H1 (cell line): ENCODE data around the gene BNC2. TPM values are rescaled to one million over a fixed set of nuclear protein-coding genes. Genes with fewer than 3 reads are reported as not detected.

ENCODE experiments used
- TCF12 ChIP-seq: IDR thresholded peaks from 2 replicates; pipeline ENCODE4 v1.6.1; 2011; ENCODE audit warnings: low read depth, mild to moderate bottlenecking, low read length
- polyA plus RNA-seq, 7 experiments: library from polyadenylated mRNA; depleted of rRNA in 3 of 7; stranded (reverse) in 5 of 7; unstranded in 2 of 7; fragments of >200 nt in 5 of 7; fragments of 200-250 nt in 2 of 7; gene quantifications; 1 replicate in 5 of 7; 2 replicates in 1 of 7; 4 replicates in 1 of 7; pipeline versions ENCODE4 v1.2.1 to v1.2.3, GENCODE V29; 2011 to 2013; ENCODE audit warnings: missing spikeins in 2 of 7, mixed read lengths in 2 of 7
- total RNA-seq: library from RNA; stranded (reverse); fragmentation: NEBNext Ultra II Directional; extraction: Animal tissue kit (Norgen Biotek cat#: 25700); gene quantifications from 2 replicates; pipeline ENCODE4 v1.2.1, GENCODE V29; 2021
- TF ChIP-seq, protein P1 (sequence below): fragments of 300-600 bp; sonication (generic); IDR thresholded peaks from 2 replicates; pipeline ENCODE4 v1.7.1; 2012; ENCODE audit warnings: low read length, moderate library complexity, mild to moderate bottlenecking, inconsistent platforms; ENCODE audit not compliant: insufficient replicate concordance
- TF ChIP-seq, protein P2 (sequence below), 3 experiments: IDR thresholded peaks; 1 replicate in 2 of 3; 2 replicates in 1 of 3; pipeline versions ENCODE4 v1.5.1 to v1.6.1; 2011; ENCODE audit warnings: low read length in 3 of 3, mild to moderate bottlenecking in 3 of 3, inconsistent platforms in 2 of 3, low read depth in 1 of 3, moderate library complexity in 1 of 3; ENCODE audit not compliant: insufficient read depth in 1 of 3; ENCODE audit errors: control extremely low read depth in 1 of 3
- TF ChIP-seq, protein P3 (sequence below): IDR thresholded peaks from 2 replicates; pipeline ENCODE4 v1.6.1; 2012; ENCODE audit warnings: low read length, inconsistent platforms

Gene BNC2
- total and polyA plus RNA-seq, 2 of the 8 experiments (the other 6 are each of a cell fraction or from before 2014, with no cell fraction given) = 16.0 to 26.8 TPM

DNA sequence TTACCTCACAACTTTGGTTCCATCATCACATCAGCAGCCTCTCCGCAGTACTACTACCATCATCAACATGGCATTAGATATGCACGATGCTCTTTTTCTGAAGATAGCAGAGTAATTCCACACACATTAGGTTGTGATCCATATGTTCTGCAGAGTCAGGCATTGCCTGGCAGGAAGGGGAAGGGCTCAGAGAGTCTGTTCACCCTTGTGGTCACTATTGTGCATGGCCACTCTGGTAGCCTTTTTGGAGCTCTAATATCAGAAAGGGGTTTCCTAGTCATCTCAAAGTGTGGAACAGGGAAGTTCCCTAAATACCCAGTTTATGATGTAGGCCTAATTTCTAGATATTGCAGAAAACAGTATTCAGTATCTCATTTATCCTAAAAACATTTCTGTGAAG, 373.6 kb downstream of the BNC2 start (continued):
- TF ChIP-seq, protein P1, sequence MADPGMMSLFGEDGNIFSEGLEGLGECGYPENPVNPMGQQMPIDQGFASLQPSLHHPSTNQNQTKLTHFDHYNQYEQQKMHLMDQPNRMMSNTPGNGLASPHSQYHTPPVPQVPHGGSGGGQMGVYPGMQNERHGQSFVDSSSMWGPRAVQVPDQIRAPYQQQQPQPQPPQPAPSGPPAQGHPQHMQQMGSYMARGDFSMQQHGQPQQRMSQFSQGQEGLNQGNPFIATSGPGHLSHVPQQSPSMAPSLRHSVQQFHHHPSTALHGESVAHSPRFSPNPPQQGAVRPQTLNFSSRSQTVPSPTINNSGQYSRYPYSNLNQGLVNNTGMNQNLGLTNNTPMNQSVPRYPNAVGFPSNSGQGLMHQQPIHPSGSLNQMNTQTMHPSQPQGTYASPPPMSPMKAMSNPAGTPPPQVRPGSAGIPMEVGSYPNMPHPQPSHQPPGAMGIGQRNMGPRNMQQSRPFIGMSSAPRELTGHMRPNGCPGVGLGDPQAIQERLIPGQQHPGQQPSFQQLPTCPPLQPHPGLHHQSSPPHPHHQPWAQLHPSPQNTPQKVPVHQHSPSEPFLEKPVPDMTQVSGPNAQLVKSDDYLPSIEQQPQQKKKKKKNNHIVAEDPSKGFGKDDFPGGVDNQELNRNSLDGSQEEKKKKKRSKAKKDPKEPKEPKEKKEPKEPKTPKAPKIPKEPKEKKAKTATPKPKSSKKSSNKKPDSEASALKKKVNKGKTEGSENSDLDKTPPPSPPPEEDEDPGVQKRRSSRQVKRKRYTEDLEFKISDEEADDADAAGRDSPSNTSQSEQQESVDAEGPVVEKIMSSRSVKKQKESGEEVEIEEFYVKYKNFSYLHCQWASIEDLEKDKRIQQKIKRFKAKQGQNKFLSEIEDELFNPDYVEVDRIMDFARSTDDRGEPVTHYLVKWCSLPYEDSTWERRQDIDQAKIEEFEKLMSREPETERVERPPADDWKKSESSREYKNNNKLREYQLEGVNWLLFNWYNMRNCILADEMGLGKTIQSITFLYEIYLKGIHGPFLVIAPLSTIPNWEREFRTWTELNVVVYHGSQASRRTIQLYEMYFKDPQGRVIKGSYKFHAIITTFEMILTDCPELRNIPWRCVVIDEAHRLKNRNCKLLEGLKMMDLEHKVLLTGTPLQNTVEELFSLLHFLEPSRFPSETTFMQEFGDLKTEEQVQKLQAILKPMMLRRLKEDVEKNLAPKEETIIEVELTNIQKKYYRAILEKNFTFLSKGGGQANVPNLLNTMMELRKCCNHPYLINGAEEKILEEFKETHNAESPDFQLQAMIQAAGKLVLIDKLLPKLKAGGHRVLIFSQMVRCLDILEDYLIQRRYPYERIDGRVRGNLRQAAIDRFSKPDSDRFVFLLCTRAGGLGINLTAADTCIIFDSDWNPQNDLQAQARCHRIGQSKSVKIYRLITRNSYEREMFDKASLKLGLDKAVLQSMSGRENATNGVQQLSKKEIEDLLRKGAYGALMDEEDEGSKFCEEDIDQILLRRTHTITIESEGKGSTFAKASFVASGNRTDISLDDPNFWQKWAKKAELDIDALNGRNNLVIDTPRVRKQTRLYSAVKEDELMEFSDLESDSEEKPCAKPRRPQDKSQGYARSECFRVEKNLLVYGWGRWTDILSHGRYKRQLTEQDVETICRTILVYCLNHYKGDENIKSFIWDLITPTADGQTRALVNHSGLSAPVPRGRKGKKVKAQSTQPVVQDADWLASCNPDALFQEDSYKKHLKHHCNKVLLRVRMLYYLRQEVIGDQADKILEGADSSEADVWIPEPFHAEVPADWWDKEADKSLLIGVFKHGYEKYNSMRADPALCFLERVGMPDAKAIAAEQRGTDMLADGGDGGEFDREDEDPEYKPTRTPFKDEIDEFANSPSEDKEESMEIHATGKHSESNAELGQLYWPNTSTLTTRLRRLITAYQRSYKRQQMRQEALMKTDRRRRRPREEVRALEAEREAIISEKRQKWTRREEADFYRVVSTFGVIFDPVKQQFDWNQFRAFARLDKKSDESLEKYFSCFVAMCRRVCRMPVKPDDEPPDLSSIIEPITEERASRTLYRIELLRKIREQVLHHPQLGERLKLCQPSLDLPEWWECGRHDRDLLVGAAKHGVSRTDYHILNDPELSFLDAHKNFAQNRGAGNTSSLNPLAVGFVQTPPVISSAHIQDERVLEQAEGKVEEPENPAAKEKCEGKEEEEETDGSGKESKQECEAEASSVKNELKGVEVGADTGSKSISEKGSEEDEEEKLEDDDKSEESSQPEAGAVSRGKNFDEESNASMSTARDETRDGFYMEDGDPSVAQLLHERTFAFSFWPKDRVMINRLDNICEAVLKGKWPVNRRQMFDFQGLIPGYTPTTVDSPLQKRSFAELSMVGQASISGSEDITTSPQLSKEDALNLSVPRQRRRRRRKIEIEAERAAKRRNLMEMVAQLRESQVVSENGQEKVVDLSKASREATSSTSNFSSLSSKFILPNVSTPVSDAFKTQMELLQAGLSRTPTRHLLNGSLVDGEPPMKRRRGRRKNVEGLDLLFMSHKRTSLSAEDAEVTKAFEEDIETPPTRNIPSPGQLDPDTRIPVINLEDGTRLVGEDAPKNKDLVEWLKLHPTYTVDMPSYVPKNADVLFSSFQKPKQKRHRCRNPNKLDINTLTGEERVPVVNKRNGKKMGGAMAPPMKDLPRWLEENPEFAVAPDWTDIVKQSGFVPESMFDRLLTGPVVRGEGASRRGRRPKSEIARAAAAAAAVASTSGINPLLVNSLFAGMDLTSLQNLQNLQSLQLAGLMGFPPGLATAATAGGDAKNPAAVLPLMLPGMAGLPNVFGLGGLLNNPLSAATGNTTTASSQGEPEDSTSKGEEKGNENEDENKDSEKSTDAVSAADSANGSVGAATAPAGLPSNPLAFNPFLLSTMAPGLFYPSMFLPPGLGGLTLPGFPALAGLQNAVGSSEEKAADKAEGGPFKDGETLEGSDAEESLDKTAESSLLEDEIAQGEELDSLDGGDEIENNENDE = no peak
- TF ChIP-seq, protein P2, sequence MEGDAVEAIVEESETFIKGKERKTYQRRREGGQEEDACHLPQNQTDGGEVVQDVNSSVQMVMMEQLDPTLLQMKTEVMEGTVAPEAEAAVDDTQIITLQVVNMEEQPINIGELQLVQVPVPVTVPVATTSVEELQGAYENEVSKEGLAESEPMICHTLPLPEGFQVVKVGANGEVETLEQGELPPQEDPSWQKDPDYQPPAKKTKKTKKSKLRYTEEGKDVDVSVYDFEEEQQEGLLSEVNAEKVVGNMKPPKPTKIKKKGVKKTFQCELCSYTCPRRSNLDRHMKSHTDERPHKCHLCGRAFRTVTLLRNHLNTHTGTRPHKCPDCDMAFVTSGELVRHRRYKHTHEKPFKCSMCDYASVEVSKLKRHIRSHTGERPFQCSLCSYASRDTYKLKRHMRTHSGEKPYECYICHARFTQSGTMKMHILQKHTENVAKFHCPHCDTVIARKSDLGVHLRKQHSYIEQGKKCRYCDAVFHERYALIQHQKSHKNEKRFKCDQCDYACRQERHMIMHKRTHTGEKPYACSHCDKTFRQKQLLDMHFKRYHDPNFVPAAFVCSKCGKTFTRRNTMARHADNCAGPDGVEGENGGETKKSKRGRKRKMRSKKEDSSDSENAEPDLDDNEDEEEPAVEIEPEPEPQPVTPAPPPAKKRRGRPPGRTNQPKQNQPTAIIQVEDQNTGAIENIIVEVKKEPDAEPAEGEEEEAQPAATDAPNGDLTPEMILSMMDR (IDR thresholded peaks at IDR 0.05; ENCODE audit: control extremely low read depth in 1 of 3, insufficient read depth in 1 of 3, low read depth in 1 of 3, low read length in 3 of 3) = peak in 2 of 3 experiments; percentile 6 to 36; a peak in 2 of 4 replicates
- TF ChIP-seq, protein P3, sequence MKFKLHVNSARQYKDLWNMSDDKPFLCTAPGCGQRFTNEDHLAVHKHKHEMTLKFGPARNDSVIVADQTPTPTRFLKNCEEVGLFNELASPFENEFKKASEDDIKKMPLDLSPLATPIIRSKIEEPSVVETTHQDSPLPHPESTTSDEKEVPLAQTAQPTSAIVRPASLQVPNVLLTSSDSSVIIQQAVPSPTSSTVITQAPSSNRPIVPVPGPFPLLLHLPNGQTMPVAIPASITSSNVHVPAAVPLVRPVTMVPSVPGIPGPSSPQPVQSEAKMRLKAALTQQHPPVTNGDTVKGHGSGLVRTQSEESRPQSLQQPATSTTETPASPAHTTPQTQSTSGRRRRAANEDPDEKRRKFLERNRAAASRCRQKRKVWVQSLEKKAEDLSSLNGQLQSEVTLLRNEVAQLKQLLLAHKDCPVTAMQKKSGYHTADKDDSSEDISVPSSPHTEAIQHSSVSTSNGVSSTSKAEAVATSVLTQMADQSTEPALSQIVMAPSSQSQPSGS = no peak
- TF ChIP-seq TCF12 = no peak
